Activated CD4-positive, alpha-beta T cell treated with anti-CD3 and anti-CD28 coated beads, Interleukin-10, Interleukin-2, amounts not matched to agents 100 ng/mL and 50 ng/mL, durations not matched to agents 16 hours and 8 hours (primary cell): ENCODE data around the gene AGBL4.

Source experiments
- DNase-seq: peaks from one replicate; pipeline ENCODE4 v3.0.0-alpha.2; 2020

Gene AGBL4

DNA sequence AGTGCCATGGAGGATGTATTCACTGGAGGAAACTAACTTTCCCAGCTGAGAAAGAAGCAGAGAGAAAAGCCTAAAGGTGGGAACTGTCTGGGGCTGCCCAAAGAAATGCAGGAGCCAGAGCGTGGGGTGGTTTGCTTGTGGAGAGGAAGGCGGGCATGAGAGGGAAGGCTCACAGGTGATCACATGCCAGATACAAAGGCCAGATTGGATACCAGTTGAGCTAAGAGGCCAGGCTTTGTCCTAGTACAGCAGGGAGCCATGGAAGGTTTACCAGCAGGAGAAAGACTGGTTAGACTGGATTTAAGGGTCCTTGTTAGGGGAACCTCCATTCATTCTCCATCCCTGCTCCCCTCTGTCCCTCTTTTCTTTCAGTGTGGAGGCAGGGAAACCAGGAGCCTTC is 1313.4 kb downstream of the AGBL4 start:
- no peak for DNase-seq

GRCh38 chr1:48704736-48705135 is 1319.0 kb downstream of the AGBL4 start:
- no peak for DNase-seq

DNA sequence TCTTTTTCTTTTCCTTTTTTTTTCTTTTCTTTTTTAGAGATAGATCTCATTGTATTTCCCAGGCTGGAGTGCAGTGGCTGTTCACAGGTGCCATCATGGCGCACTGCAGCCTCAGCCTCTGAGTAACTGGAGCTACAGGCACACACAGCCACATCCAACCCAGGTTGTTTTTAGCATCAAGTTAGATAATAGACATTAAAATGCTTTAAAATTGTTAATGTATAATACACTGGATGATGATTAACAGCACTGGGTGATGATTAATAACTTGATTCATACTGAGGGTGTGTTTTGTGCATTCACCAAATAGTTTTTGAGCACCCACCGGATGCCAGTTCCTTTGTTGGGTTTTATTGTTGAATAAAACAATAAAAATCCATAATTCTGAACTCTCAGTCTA is 1322.3 kb downstream of the AGBL4 start:
- DNase-seq: no peak

DNA sequence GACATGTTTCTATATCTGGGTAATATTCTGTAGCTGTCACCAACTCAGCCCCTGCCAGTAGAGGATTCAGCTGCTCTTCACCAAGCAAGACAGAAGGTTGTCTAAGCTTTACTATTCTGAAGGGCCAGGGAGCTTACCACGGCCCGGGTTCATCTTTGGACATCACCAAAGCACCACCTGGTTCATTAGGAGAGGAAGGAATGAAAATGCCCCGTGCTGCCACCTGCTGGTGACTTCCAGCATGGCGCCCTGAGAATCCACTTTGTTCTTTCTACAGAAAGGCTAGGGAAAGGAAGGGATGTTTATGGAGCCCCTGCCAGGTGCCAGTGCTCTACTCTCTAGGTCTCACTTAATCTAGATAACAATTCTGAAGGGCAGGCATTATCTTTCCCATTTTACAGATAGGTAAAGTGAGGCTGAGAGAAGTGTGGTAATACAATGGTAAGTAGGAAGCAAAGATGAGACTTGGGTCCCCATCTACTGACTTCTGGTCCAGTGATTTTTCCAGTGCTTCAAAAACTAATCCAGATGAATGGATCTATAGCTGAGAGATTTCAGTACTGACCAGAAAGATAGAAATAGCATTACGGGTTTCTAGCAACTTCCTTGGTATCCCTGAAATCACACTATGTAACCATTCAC is 1326.6 kb downstream of the AGBL4 start:
- peak; percentile 54 for DNase-seq

- no peak for DNase-seq
These were observed 1328.6 kb downstream of the AGBL4 start for GRCh38 chr1:48695161-48695560.

DNA sequence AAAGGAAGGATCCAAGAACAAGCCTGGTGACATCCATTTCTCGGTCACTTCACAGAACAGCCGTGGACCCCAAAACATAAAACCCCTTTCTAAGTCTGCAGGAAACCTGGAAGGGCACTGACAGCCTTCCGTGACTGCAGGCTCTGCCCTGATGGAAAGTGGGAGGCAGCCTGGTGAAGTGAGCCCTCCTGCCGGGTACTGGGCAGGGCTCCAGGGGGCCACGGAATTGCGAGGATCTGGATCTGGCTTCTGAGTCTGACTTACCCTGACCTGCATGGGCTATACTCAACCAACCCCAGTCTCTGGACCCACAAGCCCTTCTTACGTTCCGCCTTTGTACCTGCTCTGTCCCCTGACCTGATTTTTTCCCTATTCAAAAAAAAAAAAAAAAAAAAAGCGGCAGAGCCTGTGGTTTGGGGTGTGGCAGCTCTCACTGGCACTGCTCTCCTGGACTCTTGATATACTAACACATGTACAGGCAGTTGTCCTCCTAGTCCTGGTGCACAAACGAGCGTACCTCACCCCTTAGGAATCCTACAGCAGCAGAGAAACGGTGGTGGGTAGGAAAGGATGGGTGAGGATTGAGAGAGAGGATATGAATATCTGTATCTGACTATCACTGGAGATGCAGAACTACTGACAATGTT is 1330.0 kb downstream of the AGBL4 start:
- DNase-seq: no peak

DNA sequence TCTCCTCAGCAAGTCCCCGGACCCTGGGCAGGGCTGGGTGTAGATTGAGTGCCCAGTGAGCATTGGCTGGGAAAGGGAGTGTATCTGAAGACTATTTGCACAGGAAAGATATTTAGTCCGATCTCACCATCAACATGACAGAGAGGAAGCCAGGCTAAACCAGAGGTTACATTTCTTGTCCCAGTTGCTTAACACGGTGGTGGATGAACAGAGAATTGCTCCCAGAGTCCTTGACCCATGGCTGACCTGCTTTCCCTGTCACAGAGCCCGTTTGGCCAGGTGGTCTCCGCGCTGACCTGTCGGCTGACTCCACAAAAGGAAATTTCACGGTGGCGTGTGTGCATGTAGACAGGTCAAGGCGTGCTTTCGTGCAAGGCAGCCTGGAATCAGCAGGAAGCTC is 1330.6 kb downstream of the AGBL4 start:
- DNase-seq: no peak

DNA sequence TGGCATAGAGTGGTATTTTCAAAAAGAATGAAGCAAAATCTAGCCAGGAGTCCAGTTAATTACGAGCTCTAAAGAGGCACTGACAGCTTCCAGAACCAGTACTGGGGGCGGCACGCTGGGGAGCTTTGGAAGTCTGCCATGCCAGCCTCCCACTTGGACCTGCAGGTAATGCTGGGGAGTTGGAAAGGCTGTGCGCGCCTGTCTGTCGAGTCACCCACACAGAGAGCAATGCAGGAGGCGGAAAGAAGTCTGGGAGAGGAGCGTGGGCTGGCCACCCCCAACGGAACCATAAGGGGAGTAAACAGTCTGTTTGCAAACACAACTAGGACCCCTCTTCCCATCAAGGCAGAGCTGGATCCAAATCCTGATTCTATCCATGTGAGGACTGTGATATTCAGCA is 1331.5 kb downstream of the AGBL4 start:
- no peak for DNase-seq

- DNase-seq: peak; percentile 18
These were observed 1332.2 kb downstream of the AGBL4 start for GRCh38 chr1:48691429-48692001.

- DNase-seq: peak; percentile 4
These were observed 1335.5 kb downstream of the AGBL4 start for GRCh38 chr1:48688102-48688760.

DNA sequence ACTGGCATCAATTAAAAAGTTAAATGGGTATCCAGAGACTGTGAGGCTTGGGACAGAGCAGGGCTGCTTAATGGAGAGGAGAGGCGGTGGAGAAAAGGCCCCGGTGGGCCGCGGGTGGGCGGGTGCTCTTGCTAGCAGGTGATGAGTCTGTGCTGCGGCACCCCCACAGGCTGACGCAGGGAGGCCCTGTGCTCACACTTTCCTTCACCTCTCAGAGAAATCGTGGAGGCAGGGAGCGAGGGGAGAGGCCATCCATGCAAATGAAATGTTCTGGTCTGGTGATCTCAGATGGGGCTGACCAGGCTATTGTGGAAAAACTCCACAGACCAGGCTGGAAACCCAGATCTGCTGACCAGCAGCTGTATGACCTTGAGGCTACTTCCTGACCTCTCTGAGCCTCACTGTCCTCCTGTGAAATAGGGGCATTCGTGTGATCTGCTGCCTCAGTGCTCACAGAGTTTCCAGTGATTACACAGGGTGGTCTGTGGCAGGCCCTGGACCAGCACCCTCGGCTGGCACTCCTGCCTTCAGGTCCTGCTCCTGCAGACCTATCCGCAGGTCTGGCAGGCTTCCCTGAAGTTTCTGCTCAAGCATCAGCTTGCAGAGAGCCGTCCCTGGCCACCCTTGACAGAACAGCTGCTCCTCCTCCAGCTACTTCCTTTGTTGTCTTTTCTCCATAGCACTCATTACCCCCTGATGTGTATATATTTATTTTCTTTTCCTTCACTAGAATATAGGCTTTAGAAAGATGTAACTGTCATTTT is 1336.3 kb downstream of the AGBL4 start:
- no peak for DNase-seq

- DNase-seq: no peak
These were observed 1337.6 kb downstream of the AGBL4 start for GRCh38 chr1:48686159-48686558.

- DNase-seq: no peak
These were observed 1339.4 kb downstream of the AGBL4 start for GRCh38 chr1:48684381-48684780.

- DNase-seq: no peak
These were observed 1339.9 kb downstream of the AGBL4 start for GRCh38 chr1:48683839-48684238.

GRCh38 chr1:48681476-48682305 is 1342.1 kb downstream of the AGBL4 start:
- no peak for DNase-seq

GRCh38 chr1:48680411-48681035 is 1343.2 kb downstream of the AGBL4 start:
- DNase-seq: no peak

DNA sequence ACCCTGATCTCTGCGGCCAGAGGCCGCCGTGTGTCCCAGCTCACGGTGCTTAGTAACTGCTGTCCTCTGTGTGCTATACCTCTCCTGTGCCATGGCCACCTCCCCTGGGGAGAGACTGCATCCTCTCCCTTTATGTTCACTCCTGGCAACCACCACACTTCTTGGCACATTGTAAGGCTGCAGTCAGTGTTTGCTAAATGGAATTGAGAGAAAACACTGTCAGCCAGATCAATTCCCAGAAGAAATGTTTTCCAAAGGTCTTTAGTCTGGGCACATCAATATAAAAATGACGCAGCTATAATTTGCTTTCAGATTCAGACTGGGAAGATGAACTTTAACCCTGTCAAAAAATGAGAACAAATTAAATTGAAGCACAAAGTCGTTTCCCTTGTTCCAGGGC is 1343.9 kb downstream of the AGBL4 start:
- DNase-seq: no peak

DNA sequence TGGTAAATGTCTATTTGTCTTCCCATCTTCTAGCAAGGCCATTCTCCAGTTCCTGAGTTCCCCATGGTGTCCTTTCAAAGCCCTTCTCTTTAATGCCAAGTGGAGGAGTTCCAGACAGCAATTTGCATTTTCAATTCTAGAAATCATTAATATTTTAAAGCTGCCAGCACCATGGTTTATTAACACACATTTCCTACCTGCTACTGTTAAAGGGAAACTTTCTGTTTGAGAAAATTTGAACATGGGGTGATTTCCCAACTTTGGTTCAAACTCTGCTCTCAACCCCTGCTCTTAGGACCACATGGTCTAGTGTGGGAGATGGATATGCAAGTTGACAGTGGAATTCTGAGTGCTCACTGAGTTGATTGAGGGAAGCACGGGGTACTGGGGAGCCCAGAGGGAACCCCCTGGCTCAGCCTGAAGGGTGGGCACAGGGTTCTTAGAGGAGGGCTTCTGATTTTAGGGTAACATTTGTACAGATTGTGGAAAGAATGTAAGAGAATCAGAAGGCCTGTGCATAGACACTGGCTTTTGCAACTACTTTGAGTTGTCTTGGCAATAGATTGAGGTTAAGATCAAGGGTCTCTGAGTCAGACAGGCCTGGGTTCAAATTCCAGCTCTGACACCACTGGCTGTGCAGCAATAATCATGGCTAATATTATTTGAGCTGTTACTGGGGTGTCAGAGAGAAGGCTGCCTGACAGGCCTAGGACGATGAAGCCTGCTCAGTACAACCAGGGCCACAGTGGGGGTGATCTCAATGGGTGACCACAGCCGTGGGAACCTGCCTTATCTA is 1344.8 kb downstream of the AGBL4 start:
- no peak for DNase-seq

GRCh38 chr1:48677306-48678287 is 1346.2 kb downstream of the AGBL4 start:
- DNase-seq: peak; percentile 53

DNA sequence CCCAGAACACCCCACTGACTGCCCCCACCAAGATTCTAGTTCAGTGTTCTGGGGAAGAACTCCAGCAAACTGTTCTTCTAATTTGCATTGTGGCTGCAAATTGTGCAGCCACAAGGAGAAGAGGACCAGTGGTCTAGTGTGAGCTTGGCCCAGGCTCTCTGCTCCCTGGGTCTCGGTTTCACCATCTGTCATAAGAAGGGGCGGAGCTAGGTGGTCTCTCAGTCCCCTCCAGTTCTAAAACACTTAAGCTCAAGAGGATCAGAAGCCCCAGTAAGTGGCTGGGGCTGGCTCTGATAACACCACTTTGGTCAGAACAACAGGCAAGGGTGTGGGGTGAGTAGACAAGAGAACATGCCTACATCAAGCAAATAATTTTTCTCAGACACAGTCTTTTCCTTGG is 1346.9 kb downstream of the AGBL4 start:
- no peak for DNase-seq
